NB4 (cell line): Measurements from ENCODE around the gene SLC44A4.

Source experiments
- DNase-seq: peaks from one replicate; pipeline ENCODE4 v3.0.0; 2010; ENCODE audit warnings: low read depth
- H3K4me3 ChIP-seq: one replicate; pipeline ENCODE4 v1.5.1; 2011; ENCODE audit warnings: mild to moderate bottlenecking, low read depth, low read length, moderate library complexity
- MYC ChIP-seq: IDR thresholded peaks from 2 replicates; pipeline ENCODE4 v1.6.1; 2011; ENCODE audit warnings: low read depth, low read length
- POLR2A ChIP-seq: IDR thresholded peaks from 2 replicates; pipeline ENCODE4 v1.6.1; 2011; ENCODE audit warnings: mild to moderate bottlenecking; ENCODE audit not compliant: insufficient read length; ENCODE audit errors: extremely low read depth
- TF ChIP-seq, protein P1 (sequence below): IDR thresholded peaks from one replicate; pipeline ENCODE4 v1.5.1; 2012; ENCODE audit warnings: low read depth, low read length
- TF ChIP-seq, protein P2 (sequence below): IDR thresholded peaks from 2 replicates; pipeline ENCODE4 v1.6.1; 2011; ENCODE audit warnings: low read depth, low read length

SLC44A4 gene

DNA sequence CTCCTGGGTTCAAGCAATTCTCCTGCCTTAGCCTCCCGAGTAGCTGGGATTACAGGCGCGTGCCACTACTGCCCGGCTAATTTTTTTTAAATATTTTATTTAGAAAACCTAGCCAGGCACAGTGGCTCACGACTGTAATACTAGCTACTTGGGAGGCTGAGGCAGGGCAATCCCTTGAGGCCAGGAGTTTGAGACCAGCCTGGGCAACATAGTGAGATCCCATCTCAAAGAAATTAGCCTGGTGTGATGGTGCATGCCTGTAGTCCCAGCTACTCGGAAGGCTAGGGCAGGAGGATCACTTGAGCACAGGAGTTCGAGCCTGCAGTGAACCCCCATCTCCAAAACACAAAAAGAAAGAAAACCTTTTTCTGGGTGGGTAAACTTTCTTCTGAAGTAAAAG lies 2.4 kb downstream of the SLC44A4 start:
- DNase-seq: no peak
- TF ChIP-seq, protein P1, sequence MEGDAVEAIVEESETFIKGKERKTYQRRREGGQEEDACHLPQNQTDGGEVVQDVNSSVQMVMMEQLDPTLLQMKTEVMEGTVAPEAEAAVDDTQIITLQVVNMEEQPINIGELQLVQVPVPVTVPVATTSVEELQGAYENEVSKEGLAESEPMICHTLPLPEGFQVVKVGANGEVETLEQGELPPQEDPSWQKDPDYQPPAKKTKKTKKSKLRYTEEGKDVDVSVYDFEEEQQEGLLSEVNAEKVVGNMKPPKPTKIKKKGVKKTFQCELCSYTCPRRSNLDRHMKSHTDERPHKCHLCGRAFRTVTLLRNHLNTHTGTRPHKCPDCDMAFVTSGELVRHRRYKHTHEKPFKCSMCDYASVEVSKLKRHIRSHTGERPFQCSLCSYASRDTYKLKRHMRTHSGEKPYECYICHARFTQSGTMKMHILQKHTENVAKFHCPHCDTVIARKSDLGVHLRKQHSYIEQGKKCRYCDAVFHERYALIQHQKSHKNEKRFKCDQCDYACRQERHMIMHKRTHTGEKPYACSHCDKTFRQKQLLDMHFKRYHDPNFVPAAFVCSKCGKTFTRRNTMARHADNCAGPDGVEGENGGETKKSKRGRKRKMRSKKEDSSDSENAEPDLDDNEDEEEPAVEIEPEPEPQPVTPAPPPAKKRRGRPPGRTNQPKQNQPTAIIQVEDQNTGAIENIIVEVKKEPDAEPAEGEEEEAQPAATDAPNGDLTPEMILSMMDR: no peak
- no peak overlapping the region for H3K4me3 ChIP-seq

DNA sequence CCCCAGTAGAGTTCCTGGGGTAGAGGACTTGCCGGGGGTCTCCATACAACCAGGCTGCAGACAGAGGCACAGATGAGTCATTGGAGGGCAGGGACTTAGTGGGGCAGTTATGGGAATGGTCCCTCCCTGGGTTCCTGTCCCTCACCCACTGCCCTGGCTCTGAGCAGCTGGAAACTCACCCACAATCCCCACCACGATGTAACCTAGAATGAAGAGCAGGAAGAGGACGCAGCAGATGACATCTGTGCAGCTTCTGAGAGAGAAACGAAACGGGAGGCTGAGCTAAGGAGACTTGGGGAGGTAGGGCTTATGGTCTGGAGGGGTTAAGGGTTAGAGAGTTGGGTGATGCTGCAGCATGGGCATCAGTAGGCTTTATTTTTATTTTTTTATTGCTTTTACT lies 2.9 kb downstream of the SLC44A4 start:
- no peak for DNase-seq
- TF ChIP-seq POLR2A: no peak
- TF ChIP-seq MYC: no peak
- TF ChIP-seq, protein P1: no peak
- TF ChIP-seq, protein P2, sequence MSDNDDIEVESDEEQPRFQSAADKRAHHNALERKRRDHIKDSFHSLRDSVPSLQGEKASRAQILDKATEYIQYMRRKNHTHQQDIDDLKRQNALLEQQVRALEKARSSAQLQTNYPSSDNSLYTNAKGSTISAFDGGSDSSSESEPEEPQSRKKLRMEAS: no peak
- H3K4me3 ChIP-seq: no peak overlapping the region

DNA sequence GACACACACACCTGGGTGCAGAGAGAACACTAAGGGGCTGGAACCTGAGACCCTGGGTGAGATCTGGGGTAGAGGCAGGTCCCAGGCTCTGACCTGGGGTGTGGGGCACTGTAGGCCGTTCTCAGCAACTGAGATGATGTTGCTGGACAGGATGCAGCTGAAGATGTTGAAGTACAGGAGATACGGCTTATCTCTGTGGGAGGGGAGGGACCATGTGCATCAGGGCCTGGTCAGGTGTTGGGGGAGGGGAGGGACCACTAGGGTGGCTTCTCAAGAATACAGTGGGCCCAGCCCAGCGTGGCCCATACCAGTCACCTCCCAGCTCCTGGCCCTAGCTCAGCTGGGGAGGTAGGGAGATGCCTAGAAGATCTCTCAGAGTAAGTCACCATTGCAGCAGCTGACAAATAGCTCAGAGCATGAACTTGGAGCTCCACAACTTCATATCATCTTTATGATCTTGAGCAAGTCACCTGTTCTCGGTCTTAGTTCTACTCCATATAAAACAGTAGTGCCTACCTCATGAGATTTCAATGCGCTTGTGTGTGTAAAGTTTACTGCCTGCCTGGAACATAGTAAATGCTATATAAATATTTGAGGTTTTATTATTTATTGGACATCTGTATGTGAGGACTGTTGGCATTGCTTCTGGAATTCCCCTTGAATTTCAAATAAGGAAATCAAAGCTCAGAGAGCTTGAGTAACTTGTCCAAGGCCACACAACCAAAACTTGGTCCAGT lies 3.8 kb downstream of the SLC44A4 start:
- DNase-seq: no peak
- TF ChIP-seq MYC (no peak), POLR2A (no peak)
- TF ChIP-seq, protein P2: no peak
- TF ChIP-seq, protein P1: no peak
- no peak overlapping the region for H3K4me3 ChIP-seq

DNA sequence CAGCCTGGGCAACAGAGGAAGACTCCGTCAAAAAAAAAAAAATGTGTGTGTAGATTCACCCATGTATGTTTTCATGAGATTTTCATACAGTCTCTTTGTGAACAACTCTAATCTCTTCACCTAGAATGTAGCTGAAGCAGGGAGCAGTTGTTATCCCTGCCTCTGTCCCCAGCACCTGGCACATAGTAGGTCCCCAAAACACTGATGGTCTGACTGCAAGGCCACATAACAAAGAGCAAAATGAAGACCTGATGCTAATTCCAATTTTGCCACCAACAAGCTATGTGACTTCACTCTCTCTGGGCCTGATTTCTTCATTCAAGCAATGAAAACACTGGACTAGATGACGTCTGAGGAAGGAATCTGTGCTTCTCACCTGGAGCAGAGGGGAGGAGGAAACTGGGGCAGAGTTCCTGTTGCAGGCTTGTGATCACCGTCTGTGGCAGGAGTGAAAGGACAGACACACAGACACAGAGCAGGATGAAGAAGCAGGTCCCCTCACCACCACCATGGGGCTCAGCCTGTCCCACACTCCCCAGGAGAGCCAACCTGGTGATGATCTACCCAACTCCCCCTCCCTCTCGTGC lies 4.6 kb downstream of the SLC44A4 start:
- no peak for DNase-seq
- TF ChIP-seq MYC: no peak
- TF ChIP-seq POLR2A: no peak
- TF ChIP-seq, protein P2: no peak
- TF ChIP-seq, protein P1: no peak
- no peak overlapping the region for H3K4me3 ChIP-seq

DNA sequence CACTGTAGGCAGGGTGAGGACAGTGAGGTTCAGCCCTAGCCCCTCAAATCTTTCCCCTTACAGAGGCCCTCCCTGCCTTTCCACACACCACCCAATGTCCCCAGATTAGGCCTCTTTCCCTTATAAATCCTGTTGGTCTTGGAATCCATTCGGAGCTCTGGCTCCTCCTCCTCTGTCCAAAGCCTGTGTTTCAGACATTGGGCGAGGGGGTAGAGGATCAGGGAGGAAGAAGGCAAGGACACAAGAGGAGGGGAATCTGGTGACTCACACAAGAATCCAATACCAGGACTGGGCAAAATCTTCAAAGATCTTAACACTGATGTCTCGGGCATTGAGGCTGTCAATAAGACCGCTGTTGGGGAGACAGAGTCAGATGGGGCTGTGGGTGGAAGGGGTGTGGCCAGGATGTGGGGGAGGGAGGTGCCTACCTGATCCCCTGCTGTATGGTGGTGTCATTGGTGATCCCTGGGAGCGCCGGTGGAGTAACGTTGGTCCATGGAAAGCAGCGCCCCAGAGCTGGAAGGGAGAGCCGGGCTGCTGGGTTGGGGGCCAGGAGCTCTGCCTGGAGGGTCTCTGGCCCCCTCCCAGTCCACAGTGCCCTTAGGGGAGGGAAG lies 7.6 kb downstream of the SLC44A4 start:
- no peak overlapping the region for H3K4me3 ChIP-seq
- no peak for DNase-seq
- TF ChIP-seq MYC: no peak
- TF ChIP-seq, protein P1: no peak
- no peak for TF ChIP-seq POLR2A
- TF ChIP-seq, protein P2: no peak
